Testis (tissue), 3 donors: ENCODE measurements around the gene HYOU1. TPM values are rescaled to one million over a fixed set of nuclear protein-coding genes. Genes with fewer than 3 reads are reported as not detected.

ENCODE experiments used
- DNase-seq: peaks from one replicate; pipeline ENCODE4 v3.0.0-alpha.2; 2019
- H3K27ac ChIP-seq, 2 donors: fragments of 200-600 bp; sonication (generic); one replicate each; pipeline ENCODE4 v1.5.1; 2019
- H3K27me3 ChIP-seq: fragments of 200-600 bp; sonication (generic); one replicate; pipeline ENCODE4 v1.5.1; 2019
- H3K36me3 ChIP-seq: fragments of 200-600 bp; sonication (generic); one replicate; pipeline ENCODE4 v1.5.1; 2017; ENCODE audit warnings: low read depth; ENCODE audit errors: missing control alignments
- H3K4me1 ChIP-seq: fragments of 200-600 bp; sonication (generic); one replicate; pipeline ENCODE4 v1.5.1; 2019
- H3K4me3 ChIP-seq, 2 donors: fragments of 200-600 bp; sonication (generic); one replicate each; pipeline ENCODE4 v1.5.1; 2017 to 2019
- H3K9me3 ChIP-seq: fragments of 200-600 bp; sonication (generic); one replicate; pipeline ENCODE4 v1.5.1; 2017
- POLR2A ChIP-seq: fragments of 450-650 bp; IDR thresholded peaks from one replicate; pipeline ENCODE4 v1.6.1; 2017; ENCODE audit warnings: antibody characterized with exemption, mild to moderate bottlenecking, moderate library complexity
- WGBS, 2 donors: methylation state at CpG; one replicate each; pipeline ENCODE4 v1.1.5; 2018; 5-methylcytosine and 5-hydroxymethylcytosine counted together
- intact Hi-C: fragments of 100-400 bp; cut with DNase I; formaldehyde crosslinking; loops from one replicate; pipeline ENCODE4 v1.15.1; 2023; ENCODE audit warnings: low total_unique reads
- polyA plus RNA-seq: library from polyadenylated mRNA; stranded (reverse); fragments of 350-450 nt; fragmentation: Illumina TruSeq; extraction: RNeasy Lipid Tissue Mini Kit (QIAGEN cat#74804); gene quantifications from one replicate; pipeline ENCODE4 v1.2.3, GENCODE V29; 2014; ENCODE audit warnings: low read depth, low replicate concordance; ENCODE audit not compliant: insufficient read depth
- total RNA-seq, 2 donors: library from RNA; depleted of rRNA; stranded (reverse); fragments of >200 nt; gene quantifications; one replicate each; pipeline ENCODE4 v1.2.3, GENCODE V29; 2016
- TF ChIP-seq, protein P1 (sequence below), 3 experiments: fragments of 450-650 bp in 2 of 3; fragments of 200-600 bp in 1 of 3; sonication (generic) in 1 of 3; IDR thresholded peaks; one replicate each; pipeline ENCODE4 v1.5.1; 2016 to 2019; ENCODE audit warnings: antibody characterized with exemption in 3 of 3, mild to moderate bottlenecking in 2 of 3, moderate library complexity in 1 of 3

The HYOU1 gene
- total and polyA plus RNA-seq, 3 donors from 2014 or later: 126 to 209 (median 127) TPM

DNA sequence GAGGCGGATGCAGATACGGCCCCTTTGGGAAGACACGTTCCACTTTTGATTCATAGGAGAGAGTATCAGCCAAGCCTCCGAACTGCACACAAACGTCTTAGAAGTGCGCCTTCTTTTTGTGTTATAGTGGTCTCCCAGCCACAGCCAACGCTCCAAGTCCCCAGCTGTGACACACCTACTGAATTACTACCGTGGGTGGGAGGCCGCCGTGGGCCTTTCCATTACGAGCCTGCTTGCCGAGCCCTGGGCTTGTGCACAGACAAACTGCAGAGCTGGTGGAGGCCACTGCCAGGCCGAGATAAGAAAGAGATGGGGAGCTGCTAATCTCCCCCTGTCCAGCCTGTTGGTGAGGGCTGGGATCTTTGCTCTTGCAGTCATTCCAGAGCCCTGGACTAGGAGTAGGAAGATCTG, 28.4 kb upstream of the HYOU1 start:
- Histone ChIP-seq H3K27ac (peak overlapping the region in 1 of 2 donors; percentile 92), H3K27me3 (no peaks in the 10 kb centered on the region), H3K36me3 (no peaks in the 10 kb centered on the region), H3K4me1 (peaks cover 20% of the 10 kb centered on the region), H3K4me3 (peak overlapping the region; percentile 73 to 79), H3K9me3 (no peaks in the 10 kb centered on the region)
- 0 to 2% methylated on average over 12 to 13 of the region's 13 CpGs for WGBS, 2 donors
- DNase-seq: no peak
- intact Hi-C loops: no loop called here
- TF ChIP-seq, protein P1, sequence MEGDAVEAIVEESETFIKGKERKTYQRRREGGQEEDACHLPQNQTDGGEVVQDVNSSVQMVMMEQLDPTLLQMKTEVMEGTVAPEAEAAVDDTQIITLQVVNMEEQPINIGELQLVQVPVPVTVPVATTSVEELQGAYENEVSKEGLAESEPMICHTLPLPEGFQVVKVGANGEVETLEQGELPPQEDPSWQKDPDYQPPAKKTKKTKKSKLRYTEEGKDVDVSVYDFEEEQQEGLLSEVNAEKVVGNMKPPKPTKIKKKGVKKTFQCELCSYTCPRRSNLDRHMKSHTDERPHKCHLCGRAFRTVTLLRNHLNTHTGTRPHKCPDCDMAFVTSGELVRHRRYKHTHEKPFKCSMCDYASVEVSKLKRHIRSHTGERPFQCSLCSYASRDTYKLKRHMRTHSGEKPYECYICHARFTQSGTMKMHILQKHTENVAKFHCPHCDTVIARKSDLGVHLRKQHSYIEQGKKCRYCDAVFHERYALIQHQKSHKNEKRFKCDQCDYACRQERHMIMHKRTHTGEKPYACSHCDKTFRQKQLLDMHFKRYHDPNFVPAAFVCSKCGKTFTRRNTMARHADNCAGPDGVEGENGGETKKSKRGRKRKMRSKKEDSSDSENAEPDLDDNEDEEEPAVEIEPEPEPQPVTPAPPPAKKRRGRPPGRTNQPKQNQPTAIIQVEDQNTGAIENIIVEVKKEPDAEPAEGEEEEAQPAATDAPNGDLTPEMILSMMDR (IDR thresholded peaks at IDR 0.05): no peak
- no peak for TF ChIP-seq POLR2A

DNA sequence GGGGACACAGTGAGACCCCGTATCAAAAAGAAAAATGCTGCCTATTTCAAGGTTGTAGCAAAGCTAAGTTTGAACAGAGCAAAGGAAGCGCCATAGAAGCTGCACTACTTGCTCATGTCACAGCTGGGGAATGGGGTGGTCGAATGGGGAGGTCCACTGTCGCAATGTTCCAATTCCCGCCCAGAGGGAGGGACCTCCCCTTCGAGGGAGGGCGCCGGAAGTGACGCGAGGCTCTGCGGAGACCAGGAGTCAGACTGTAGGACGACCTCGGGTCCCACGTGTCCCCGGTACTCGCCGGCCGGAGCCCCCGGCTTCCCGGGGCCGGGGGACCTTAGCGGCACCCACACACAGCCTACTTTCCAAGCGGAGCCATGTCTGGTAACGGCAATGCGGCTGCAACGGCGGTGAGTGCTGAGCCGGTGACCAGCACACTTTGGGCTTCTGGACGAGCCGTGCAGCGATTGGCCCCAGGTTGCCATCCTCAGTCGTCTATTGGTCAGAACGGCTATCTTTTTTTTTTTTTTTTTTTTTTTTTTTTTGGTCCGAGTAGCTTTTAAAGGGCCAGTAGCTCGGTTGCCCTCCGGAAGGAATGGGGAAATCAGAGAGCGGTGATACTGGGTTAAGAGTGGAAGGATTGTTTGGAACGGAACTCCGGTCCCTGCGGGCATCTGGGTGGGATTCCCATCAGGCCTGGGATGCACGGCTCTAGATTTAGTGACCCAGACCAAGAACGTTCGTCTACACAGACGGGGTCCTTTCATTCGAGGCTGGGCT, 27.8 kb upstream of the HYOU1 start, which contains the start of gene HMBS:
HMBS (plus strand) TSS at position 219 of the 774 bp plus-strand sequence; CDS start at position 372, 153 bp downstream.
- no peaks in the 10 kb centered on the region for H3K9me3 ChIP-seq
- peak; percentile 95 for DNase-seq
- no peak for TF ChIP-seq POLR2A
- TF ChIP-seq, protein P1 (IDR thresholded peaks at IDR 0.05): no peak
- H3K36me3 ChIP-seq: no peaks in the 10 kb centered on the region
- no peaks in the 10 kb centered on the region for H3K27me3 ChIP-seq
- H3K4me1 ChIP-seq: peaks cover 20% of the 10 kb centered on the region
- 1% methylated on average over 28 to 45 of the region's 45 CpGs for WGBS, 2 donors
- H3K4me3 ChIP-seq: peak within 1 kb of the TSS; percentile 73 to 79
- peak within 1 kb of the TSS; percentile 82 to 92 for H3K27ac ChIP-seq
- intact Hi-C loops: no loop called here

DNA sequence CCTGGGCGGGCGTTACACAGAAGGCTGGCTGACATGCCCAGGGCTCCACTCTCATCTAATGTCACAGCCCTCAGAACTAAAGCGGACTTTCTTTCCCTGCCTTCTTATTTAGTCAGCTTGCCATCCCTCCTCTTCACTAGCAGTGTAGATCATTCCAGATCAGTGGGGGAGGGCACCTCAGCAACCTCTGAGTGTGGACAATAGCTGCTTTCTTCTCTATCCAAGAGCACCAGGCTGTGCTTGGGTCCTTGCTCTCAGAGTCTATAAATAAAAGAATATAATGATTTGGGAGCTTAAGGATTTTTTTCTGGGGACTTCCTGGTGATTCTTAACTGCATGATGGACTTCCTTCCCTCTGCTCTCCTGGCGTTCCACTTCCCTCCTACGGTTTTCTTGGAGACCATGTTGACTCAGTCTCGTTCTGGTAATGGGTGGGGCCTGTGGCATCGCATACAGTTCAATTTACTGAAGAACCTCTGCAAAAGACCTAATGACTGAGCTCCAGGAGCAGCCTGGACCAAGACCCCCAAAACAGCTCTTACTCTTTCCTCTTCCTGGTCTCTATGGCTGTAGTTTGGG, 24.8 kb upstream of the HYOU1 start:
- TF ChIP-seq, protein P1 (IDR thresholded peaks at IDR 0.05): no peak
- no peak for TF ChIP-seq POLR2A
- H3K4me1 ChIP-seq: peaks cover 20% of the 10 kb centered on the region
- peak overlapping the region; percentile 41 to 71 for H3K27ac ChIP-seq
- peak; percentile 79 for DNase-seq
- intact Hi-C loops: no loop called here
- H3K4me3 ChIP-seq: no peak overlapping the region
- H3K9me3 ChIP-seq: no peaks in the 10 kb centered on the region
- no peaks in the 10 kb centered on the region for H3K27me3 ChIP-seq
- 52 to 61% methylated on average over 5 to 7 of the region's 7 CpGs for WGBS, 2 donors
- no peaks in the 10 kb centered on the region for H3K36me3 ChIP-seq

DNA sequence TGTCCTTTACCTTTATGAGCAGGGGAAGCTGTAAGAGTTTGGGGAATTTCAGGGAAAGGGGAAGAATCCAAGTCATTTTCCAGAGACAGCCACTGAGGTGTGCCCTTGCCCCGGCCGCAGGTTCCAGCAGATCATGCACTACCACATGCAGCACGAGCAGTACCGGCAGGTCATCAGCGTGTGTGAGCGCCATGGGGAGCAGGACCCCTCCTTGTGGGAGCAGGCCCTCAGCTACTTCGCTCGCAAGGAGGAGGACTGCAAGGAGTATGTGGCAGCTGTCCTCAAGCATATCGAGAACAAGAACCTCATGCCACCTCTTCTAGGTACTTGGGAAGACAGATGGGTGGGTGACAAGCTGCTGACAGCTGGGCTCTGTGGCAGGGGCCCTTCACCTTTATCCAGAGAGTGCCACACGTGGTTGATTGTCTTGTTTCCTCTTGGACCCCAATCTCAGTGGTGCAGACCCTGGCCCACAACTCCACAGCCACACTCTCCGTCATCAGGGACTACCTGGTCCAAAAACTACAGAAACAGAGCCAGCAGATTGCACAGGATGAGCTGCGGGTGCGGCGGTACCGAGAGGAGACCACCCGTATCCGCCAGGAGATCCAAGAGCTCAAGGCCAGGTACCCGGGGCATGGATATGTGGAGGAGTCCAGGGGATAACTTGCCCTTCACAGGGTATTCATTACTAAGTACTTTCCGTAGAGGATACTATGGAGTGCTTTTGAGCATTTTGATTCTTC, 21.8 kb upstream of the HYOU1 start:
- 91% methylated on average over 19 of the region's 19 CpGs for WGBS, 2 donors
- no peaks in the 10 kb centered on the region for H3K27me3 ChIP-seq
- no peak overlapping the region for H3K27ac ChIP-seq
- no peaks in the 10 kb centered on the region for H3K9me3 ChIP-seq
- TF ChIP-seq POLR2A: no peak
- TF ChIP-seq, protein P1 (IDR thresholded peaks at IDR 0.05): no peak
- H3K4me1 ChIP-seq: peaks cover 10% of the 10 kb centered on the region
- H3K36me3 ChIP-seq: no peaks in the 10 kb centered on the region
- no peak overlapping the region for H3K4me3 ChIP-seq
- DNase-seq: no peak
- intact Hi-C loops: no loop called here
